ENCODE data around the gene OBP2A.

DNA sequence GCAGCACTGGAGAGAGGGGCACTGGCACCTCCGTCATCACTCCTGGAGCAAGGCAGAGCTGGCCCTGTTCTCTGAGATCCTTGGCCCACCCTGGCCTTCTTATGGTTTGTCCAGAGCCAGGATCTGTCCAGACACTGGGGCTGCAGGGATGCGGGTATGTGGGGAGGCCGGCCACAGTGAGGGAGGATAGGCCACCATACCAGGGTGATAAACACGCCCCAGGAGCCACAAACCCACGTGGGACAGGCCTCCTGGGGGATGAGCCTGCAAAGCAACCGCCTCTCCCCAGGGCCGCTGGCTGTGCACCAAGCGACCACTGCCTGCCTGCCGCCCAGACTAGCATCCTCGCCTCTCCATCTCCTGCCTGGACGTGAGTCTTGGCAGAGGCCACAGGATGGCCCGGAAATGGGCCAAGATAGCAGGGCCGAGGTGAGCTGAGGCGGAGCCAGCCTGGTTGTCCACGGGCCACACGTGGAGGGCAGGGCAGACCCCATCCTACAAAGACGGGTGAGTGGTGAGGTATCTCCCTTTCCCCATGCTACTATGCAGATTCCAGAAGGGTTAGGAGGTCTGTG is 4.5 kb downstream of the OBP2A start:
- TF ChIP-seq, protein P1, sequence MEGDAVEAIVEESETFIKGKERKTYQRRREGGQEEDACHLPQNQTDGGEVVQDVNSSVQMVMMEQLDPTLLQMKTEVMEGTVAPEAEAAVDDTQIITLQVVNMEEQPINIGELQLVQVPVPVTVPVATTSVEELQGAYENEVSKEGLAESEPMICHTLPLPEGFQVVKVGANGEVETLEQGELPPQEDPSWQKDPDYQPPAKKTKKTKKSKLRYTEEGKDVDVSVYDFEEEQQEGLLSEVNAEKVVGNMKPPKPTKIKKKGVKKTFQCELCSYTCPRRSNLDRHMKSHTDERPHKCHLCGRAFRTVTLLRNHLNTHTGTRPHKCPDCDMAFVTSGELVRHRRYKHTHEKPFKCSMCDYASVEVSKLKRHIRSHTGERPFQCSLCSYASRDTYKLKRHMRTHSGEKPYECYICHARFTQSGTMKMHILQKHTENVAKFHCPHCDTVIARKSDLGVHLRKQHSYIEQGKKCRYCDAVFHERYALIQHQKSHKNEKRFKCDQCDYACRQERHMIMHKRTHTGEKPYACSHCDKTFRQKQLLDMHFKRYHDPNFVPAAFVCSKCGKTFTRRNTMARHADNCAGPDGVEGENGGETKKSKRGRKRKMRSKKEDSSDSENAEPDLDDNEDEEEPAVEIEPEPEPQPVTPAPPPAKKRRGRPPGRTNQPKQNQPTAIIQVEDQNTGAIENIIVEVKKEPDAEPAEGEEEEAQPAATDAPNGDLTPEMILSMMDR (IDR thresholded peaks at IDR 0.05), result no peak
- TF ChIP-seq POLR2A (IDR thresholded peaks at IDR 0.05), result no peak

Measured in adrenal gland (tissue), 5 donors.